Right forelimb (tissue), 1 donor: ENCODE results near the gene MB21D2.

Experiments
- DNase-seq: peaks from one replicate; pipeline ENCODE4 v3.0.0-alpha.2; 2018

Gene MB21D2

GRCh38 chr3:192890347-192891335, 27.0 kb downstream of the MB21D2 start:
- DNase-seq = no peak

- DNase-seq = no peak
Measured at GRCh38 chr3:192889679-192890078, 28.0 kb downstream of the MB21D2 start.

GRCh38 chr3:192888190-192888589, 29.5 kb downstream of the MB21D2 start:
- no peak for DNase-seq

- DNase-seq = no peak
Measured at GRCh38 chr3:192887701-192888100, 30.0 kb downstream of the MB21D2 start.

- no peak for DNase-seq
Measured at GRCh38 chr3:192887047-192887446, 30.6 kb downstream of the MB21D2 start.

GRCh38 chr3:192884777-192885773, 32.6 kb downstream of the MB21D2 start:
- DNase-seq = no peak

- DNase-seq = no peak
Measured at GRCh38 chr3:192883512-192883911, 34.1 kb downstream of the MB21D2 start.

- no peak for DNase-seq
Measured at GRCh38 chr3:192881159-192881786, 36.4 kb downstream of the MB21D2 start.

GRCh38 chr3:192880313-192880712, 37.3 kb downstream of the MB21D2 start:
- DNase-seq = no peak

GRCh38 chr3:192879346-192880031, 38.2 kb downstream of the MB21D2 start:
- DNase-seq = no peak

GRCh38 chr3:192875971-192876565, 41.6 kb downstream of the MB21D2 start:
- DNase-seq = no peak

GRCh38 chr3:192870822-192871221, 46.8 kb downstream of the MB21D2 start:
- no peak for DNase-seq

GRCh38 chr3:192869131-192870031, 48.3 kb downstream of the MB21D2 start:
- DNase-seq = no peak

- DNase-seq = no peak
Measured at GRCh38 chr3:192867645-192868044, 50.0 kb downstream of the MB21D2 start.

GRCh38 chr3:192866804-192867203, 50.9 kb downstream of the MB21D2 start:
- no peak for DNase-seq

- DNase-seq = no peak
Measured at GRCh38 chr3:192864941-192865340, 52.7 kb downstream of the MB21D2 start.

GRCh38 chr3:192863091-192863420, 54.6 kb downstream of the MB21D2 start:
- no peak for DNase-seq

GRCh38 chr3:192862408-192863090, 55.1 kb downstream of the MB21D2 start:
- DNase-seq = no peak

GRCh38 chr3:192861972-192862371, 55.7 kb downstream of the MB21D2 start:
- no peak for DNase-seq

GRCh38 chr3:192860454-192860853, 57.2 kb downstream of the MB21D2 start:
- no peak for DNase-seq
